IMR-90 (cell line): ENCODE data around the gene KRTAP10-6. TPM values are rescaled to one million over a fixed set of nuclear protein-coding genes. Genes with fewer than 3 reads are reported as not detected.

Source experiments
- ATAC-seq: fragments of 200-7000 bp; cut with Tn5 transposase; 2 replicates; pipeline ENCODE4 v1.9.1; 2020; ENCODE audit warnings: low read depth, mild to moderate bottlenecking, moderate library complexity
- BruUV-seq: library from RNA; stranded (reverse); fragments of 400-500 nt; replicated peaks from 2 replicates; lab custom pipeline; 2021; lab: Mats Ljungman, UMichigan
- CTCF ChIA-PET: fragments of 300-600 bp; formaldehyde crosslinking; extraction: SDS; loops from one replicate; lab custom pipeline; 2021; ENCODE audit warnings: antibody characterized with exemption; lab: Yijun Ruan, JAX
- POLR2A ChIA-PET: fragments of 300-600 bp; sonication (Branson Sonifier 250); formaldehyde crosslinking; loops from one replicate; lab custom pipeline; 2022; ENCODE audit warnings: antibody characterized with exemption; ENCODE audit not compliant: unreplicated experiment; lab: Charles Lee
- DNase-seq: peaks from one replicate; pipeline ENCODE4 v3.0.0; 2013
- H2AFZ ChIP-seq: replicated peaks from 2 replicates; pipeline ENCODE3; 2013; ENCODE audit warnings: low read length, mild to moderate bottlenecking; ENCODE audit not compliant: poor library complexity
- H2AK5ac ChIP-seq: 2 replicates; pipeline ENCODE4 v1.6.1; 2013; ENCODE audit warnings: low read depth, low read length, inconsistent platforms
- H2AK9ac ChIP-seq: replicated peaks from 2 replicates; pipeline ENCODE3; 2013; ENCODE audit warnings: mild to moderate bottlenecking, low read depth, low read length, moderate library complexity; ENCODE audit not compliant: poor library complexity
- H2BK120ac ChIP-seq: 2 replicates; pipeline ENCODE4 v1.6.1; 2013; ENCODE audit warnings: low read depth, low read length, inconsistent platforms
- H2BK15ac ChIP-seq: 3 replicates; pipeline ENCODE4 v1.6.1; 2013; ENCODE audit warnings: low read depth, low read length, inconsistent platforms
- H2BK20ac ChIP-seq: 2 replicates; pipeline ENCODE4 v1.6.1; 2013; ENCODE audit warnings: low read depth, mild to moderate bottlenecking, inconsistent platforms, low read length, moderate library complexity
- H2BK5ac ChIP-seq: 2 replicates; pipeline ENCODE4 v1.6.1; 2013; ENCODE audit warnings: mild to moderate bottlenecking, low read depth, low read length, inconsistent platforms; ENCODE audit not compliant: poor library complexity, severe bottlenecking
- H3K14ac ChIP-seq: replicated peaks from 2 replicates; pipeline ENCODE4 v1.6.1; 2013; ENCODE audit warnings: low read depth, low read length, inconsistent platforms
- H3K18ac ChIP-seq: 2 replicates; pipeline ENCODE4 v1.6.1; 2013; ENCODE audit warnings: low read depth, low read length, control low read depth
- H3K23ac ChIP-seq: 2 replicates; pipeline ENCODE4 v1.6.1; 2013; ENCODE audit warnings: low read depth, low read length, inconsistent platforms
- H3K27ac ChIP-seq: 2 replicates; pipeline ENCODE4 v1.5.1; 2013; ENCODE audit warnings: mild to moderate bottlenecking, control low read depth, low read length; ENCODE audit not compliant: insufficient read depth
- H3K27me3 ChIP-seq: 2 replicates; pipeline ENCODE4 v1.6.1; 2013; ENCODE audit warnings: low read length; ENCODE audit not compliant: control insufficient read depth, insufficient read depth
- H3K36me3 ChIP-seq: 2 replicates; pipeline ENCODE4 v1.6.1; 2013; ENCODE audit warnings: low read length, mixed read lengths; ENCODE audit not compliant: control insufficient read depth, insufficient read depth
- H3K4ac ChIP-seq: 2 replicates; pipeline ENCODE4 v1.6.1; 2013; ENCODE audit warnings: low read depth, low read length, inconsistent platforms
- H3K4me1 ChIP-seq: 2 replicates; pipeline ENCODE4 v1.6.1; 2013; ENCODE audit warnings: low read length, mixed read lengths; ENCODE audit not compliant: control insufficient read depth, insufficient read depth
- H3K4me2 ChIP-seq: 2 replicates; pipeline ENCODE4 v1.6.1; 2013; ENCODE audit warnings: low read depth, mild to moderate bottlenecking, control low read depth, low read length, moderate library complexity
- H3K4me3 ChIP-seq: 2 replicates; pipeline ENCODE4 v1.5.1; 2013; ENCODE audit warnings: low read depth, mild to moderate bottlenecking, control low read depth, low read length, moderate library complexity; ENCODE audit not compliant: insufficient read depth
- H3K56ac ChIP-seq: 2 replicates; pipeline ENCODE4 v1.6.1; 2013; ENCODE audit warnings: low read length, inconsistent platforms; ENCODE audit not compliant: insufficient read depth; ENCODE audit errors: extremely low read depth
- H3K79me1 ChIP-seq, 2 experiments: 2 replicates each; pipeline ENCODE4 v1.6.1; 2013; ENCODE audit warnings: low read length in 2 of 2, inconsistent platforms in 1 of 2, low read depth in 1 of 2
- H3K9ac ChIP-seq: 2 replicates; pipeline ENCODE4 v1.6.1; 2013; ENCODE audit warnings: low read depth, low read length, control low read depth
- H3K9me1 ChIP-seq: 2 replicates; pipeline ENCODE4 v1.6.1; 2013; ENCODE audit warnings: low read length, inconsistent platforms; ENCODE audit not compliant: insufficient read depth
- H3K9me3 ChIP-seq: 2 replicates; pipeline ENCODE4 v1.6.1; 2013; ENCODE audit warnings: low read length; ENCODE audit not compliant: control insufficient read depth, insufficient read depth
- H4K20me1 ChIP-seq: 2 replicates; pipeline ENCODE4 v1.6.1; 2013; ENCODE audit warnings: low read length, inconsistent platforms; ENCODE audit not compliant: insufficient read depth
- H4K5ac ChIP-seq: 2 replicates; pipeline ENCODE4 v1.6.1; 2013; ENCODE audit warnings: mild to moderate bottlenecking, low read depth, low read length, control low read depth
- H4K8ac ChIP-seq, 2 experiments: 2 replicates each; pipeline ENCODE4 v1.6.1; 2013; ENCODE audit warnings: low read depth in 2 of 2, low read length in 2 of 2, control low read depth in 1 of 2, inconsistent platforms in 1 of 2
- H4K91ac ChIP-seq: 2 replicates; pipeline ENCODE4 v1.6.1; 2013; ENCODE audit warnings: low read depth, low read length, inconsistent platforms; ENCODE audit not compliant: insufficient read depth
- BHLHE40 ChIP-seq: fragments of 150-350 bp; IDR thresholded peaks from 2 replicates; pipeline ENCODE4 v1.6.1; 2016; ENCODE audit warnings: mild to moderate bottlenecking, low read depth, low read length
- CEBPB ChIP-seq: IDR thresholded peaks from 2 replicates; pipeline ENCODE4 v1.6.1; 2012; ENCODE audit warnings: low read depth, low read length, improper control_type of control experiment
- CHD1 ChIP-seq: IDR thresholded peaks from 2 replicates; pipeline ENCODE4 v1.6.1; 2012; ENCODE audit warnings: low read depth, low read length, improper control_type of control experiment
- ELK1 ChIP-seq: fragments of 150-350 bp; IDR thresholded peaks from 2 replicates; pipeline ENCODE4 v1.6.1; 2016; ENCODE audit warnings: low read depth, mild to moderate bottlenecking, low read length, moderate library complexity, borderline replicate concordance
- FOS ChIP-seq: fragments of 150-350 bp; IDR thresholded peaks from 2 replicates; pipeline ENCODE4 v1.6.1; 2016; ENCODE audit warnings: low read depth, low read length
- MAFK ChIP-seq: IDR thresholded peaks from 2 replicates; pipeline ENCODE4 v1.6.1; 2012; ENCODE audit warnings: low read depth, low read length, improper control_type of control experiment
- MAZ ChIP-seq: IDR thresholded peaks from 2 replicates; pipeline ENCODE4 v1.6.1; 2012; ENCODE audit warnings: low read depth, mild to moderate bottlenecking, low read length, improper control_type of control experiment, moderate library complexity, borderline replicate concordance
- MXI1 ChIP-seq: IDR thresholded peaks from 2 replicates; pipeline ENCODE4 v1.6.1; 2012; ENCODE audit warnings: low read depth, mild to moderate bottlenecking, low read length, moderate library complexity, borderline replicate concordance
- NFE2L2 ChIP-seq: fragments of 150-350 bp; IDR thresholded peaks from 2 replicates; pipeline ENCODE4 v1.6.1; 2016; ENCODE audit warnings: low read depth, mild to moderate bottlenecking, low read length
- POLR2A ChIP-seq: IDR thresholded peaks from 2 replicates; pipeline ENCODE4 v1.6.1; 2012; ENCODE audit warnings: mild to moderate bottlenecking, low read depth, low read length
- RAD21 ChIP-seq: IDR thresholded peaks from 2 replicates; pipeline ENCODE4 v1.6.1; 2012; ENCODE audit warnings: low read length, improper control_type of control experiment
- RCOR1 ChIP-seq: IDR thresholded peaks from 2 replicates; pipeline ENCODE4 v1.6.1; 2012; ENCODE audit warnings: mild to moderate bottlenecking, low read length, improper control_type of control experiment; ENCODE audit not compliant: insufficient replicate concordance
- RFX5 ChIP-seq: IDR thresholded peaks from 2 replicates; pipeline ENCODE4 v1.8.0; 2012; ENCODE audit warnings: low read depth, mild to moderate bottlenecking, low read length, moderate library complexity
- SMC3 ChIP-seq: fragments of 150-350 bp; IDR thresholded peaks from 2 replicates; pipeline ENCODE4 v1.6.1; 2016; ENCODE audit warnings: low read depth, mild to moderate bottlenecking, antibody characterized with exemption, low read length, moderate library complexity
- USF2 ChIP-seq: fragments of 150-350 bp; IDR thresholded peaks from 2 replicates; pipeline ENCODE4 v1.6.1; 2017; ENCODE audit warnings: mild to moderate bottlenecking, antibody characterized with exemption, low read length, low read depth
- WGBS, 2 experiments: methylation state at CpG; one replicate each; pipeline versions ENCODE4 v1.1.5 to v1.1.7; 2013; ENCODE audit warnings: missing lambda C conversion rate in 2 of 2; ENCODE audit not compliant: insufficient read length in 1 of 2; ENCODE audit errors: extremely low coverage in 2 of 2; 5-methylcytosine and 5-hydroxymethylcytosine counted together
- dilution Hi-C: fragments of 300-500 bp; cut with HindIII; formaldehyde crosslinking; loops from one replicate; pipeline ENCODE4 v1.14.3; 2018; ENCODE audit warnings: low sequenced_read_pairs; ENCODE audit not compliant: unreplicated experiment
- in situ Hi-C: fragments of 300-500 bp; cut with MboI; formaldehyde crosslinking; loops from 3 replicates; pipeline ENCODE4 v1.14.3; 2019; ENCODE audit warnings: low sequenced_read_pairs, inconsistent platforms, mixed read lengths
- intact Hi-C: fragments of 100-400 bp; cut with micrococcal nuclease; formaldehyde crosslinking; loops from 2 replicates; pipeline ENCODE4 v1.10.0; 2022
- polyA plus RNA-seq, 3 experiments: library from polyadenylated mRNA; depleted of rRNA; stranded (reverse); fragments of >200 nt; gene quantifications; 2 replicates each; pipeline ENCODE4 v1.2.3, GENCODE V29; 2012; ENCODE audit warnings: low replicate concordance in 1 of 3
- total RNA-seq: library from RNA; depleted of rRNA; stranded (reverse); fragments of >200 nt; gene quantifications from 2 replicates; pipeline ENCODE4 v1.2.3, GENCODE V29; 2012
- TF ChIP-seq, protein P1 (sequence below): conservative IDR thresholded peaks from 2 replicates; pipeline ENCODE4 v1.5.1; 2012; ENCODE audit warnings: mild to moderate bottlenecking, low read depth, low read length, improper control_type of control experiment

Gene KRTAP10-6
- total and polyA plus RNA-seq, 2 of the 4 experiments (the other 2 are of a cell fraction) = not detected

GRCh38 chr21:44619886-44620285 is 27.6 kb upstream of the KRTAP10-6 start:
- no peaks in the 10 kb centered on the region for H3K79me1 ChIP-seq
- ATAC-seq (no peak), DNase-seq (no peak)
- H3K23ac ChIP-seq = no peak overlapping the region
- no peak overlapping the region for H2BK5ac ChIP-seq
- no peak overlapping the region for H2BK120ac ChIP-seq
- H3K4me1 ChIP-seq = no peaks in the 10 kb centered on the region
- H3K36me3 ChIP-seq = no peaks in the 10 kb centered on the region
- H4K20me1 ChIP-seq = no peaks in the 10 kb centered on the region
- H3K18ac ChIP-seq = no peak overlapping the region
- H3K9ac ChIP-seq = no peak overlapping the region
- WGBS, 2 experiments = 33% methylated on average over 1 of the region's 6 CpGs; no CpG with 5 or more reads in 1 of the 2 experiments
- H2AK5ac ChIP-seq = no peak overlapping the region
- H4K8ac ChIP-seq = no peak overlapping the region
- no peak overlapping the region for H3K4me3 ChIP-seq
- POLR2A ChIA-PET = no interaction called here
- no peak overlapping the region for H3K14ac ChIP-seq
- no peaks in the 10 kb centered on the region for H3K9me1 ChIP-seq
- no peak overlapping the region for H3K4me2 ChIP-seq
- H3K9me3 ChIP-seq = peaks cover 1% of the 10 kb centered on the region; the same call in 1 of the 2 replicates
- H2AK9ac ChIP-seq = no peak overlapping the region
- intact Hi-C loops = no loop called here
- dilution Hi-C loops = no loop called here
- CTCF ChIA-PET = no interaction called here
- H2BK20ac ChIP-seq = no peak overlapping the region
- H2BK15ac ChIP-seq = no peak overlapping the region
- H4K91ac ChIP-seq = no peak overlapping the region
- H2AFZ ChIP-seq = no peak overlapping the region
- in situ Hi-C loops = no loop called here
- H3K27ac ChIP-seq = no peak overlapping the region
- peaks cover 3% of the 10 kb centered on the region; the same call in 1 of the 2 replicates for H3K27me3 ChIP-seq
- no peak overlapping the region for H4K5ac ChIP-seq
- H3K4ac ChIP-seq = no peak overlapping the region
- no peak overlapping the region for H3K56ac ChIP-seq
- BruUV-seq = no TSS peak
- TF ChIP-seq RFX5 (no peak), MAZ (no peak), CHD1 (no peak), MXI1 (no peak), RCOR1 (no peak), CEBPB (no peak), RAD21 (no peak), SMC3 (no peak), NFE2L2 (no peak), FOS (no peak), POLR2A (no peak), BHLHE40 (no peak), ELK1 (no peak), USF2 (no peak), MAFK (no peak)
- TF ChIP-seq, protein P1, sequence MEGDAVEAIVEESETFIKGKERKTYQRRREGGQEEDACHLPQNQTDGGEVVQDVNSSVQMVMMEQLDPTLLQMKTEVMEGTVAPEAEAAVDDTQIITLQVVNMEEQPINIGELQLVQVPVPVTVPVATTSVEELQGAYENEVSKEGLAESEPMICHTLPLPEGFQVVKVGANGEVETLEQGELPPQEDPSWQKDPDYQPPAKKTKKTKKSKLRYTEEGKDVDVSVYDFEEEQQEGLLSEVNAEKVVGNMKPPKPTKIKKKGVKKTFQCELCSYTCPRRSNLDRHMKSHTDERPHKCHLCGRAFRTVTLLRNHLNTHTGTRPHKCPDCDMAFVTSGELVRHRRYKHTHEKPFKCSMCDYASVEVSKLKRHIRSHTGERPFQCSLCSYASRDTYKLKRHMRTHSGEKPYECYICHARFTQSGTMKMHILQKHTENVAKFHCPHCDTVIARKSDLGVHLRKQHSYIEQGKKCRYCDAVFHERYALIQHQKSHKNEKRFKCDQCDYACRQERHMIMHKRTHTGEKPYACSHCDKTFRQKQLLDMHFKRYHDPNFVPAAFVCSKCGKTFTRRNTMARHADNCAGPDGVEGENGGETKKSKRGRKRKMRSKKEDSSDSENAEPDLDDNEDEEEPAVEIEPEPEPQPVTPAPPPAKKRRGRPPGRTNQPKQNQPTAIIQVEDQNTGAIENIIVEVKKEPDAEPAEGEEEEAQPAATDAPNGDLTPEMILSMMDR = no peak
